HAP-1 (cell line): ENCODE measurements around the gene NME2.

Source experiments
- DNase-seq, 2 experiments: peaks; one replicate each; pipeline ENCODE4 v3.0.0-alpha.2; 2016 to 2020; ENCODE audit warnings: low spot score in 2 of 2
- H3K27me3 ChIP-seq: fragments of 250-450 bp; sonication (Bioruptor Pico); 2 replicates; pipeline ENCODE4 v1.5.1; 2020; ENCODE audit warnings: low read depth, mild to moderate bottlenecking, moderate library complexity
- H3K36me3 ChIP-seq: fragments of 250-450 bp; sonication (Bioruptor Pico); replicated peaks from 2 replicates; pipeline ENCODE4 v1.5.1; 2020; ENCODE audit warnings: mild to moderate bottlenecking
- H3K4me1 ChIP-seq: fragments of 250-450 bp; sonication (Bioruptor Pico); 2 replicates; pipeline ENCODE4 v1.5.1; 2020; ENCODE audit warnings: mild to moderate bottlenecking
- H3K4me3 ChIP-seq: fragments of 250-450 bp; sonication (Bioruptor Pico); 2 replicates; pipeline ENCODE4 v1.5.1; 2020; ENCODE audit warnings: mild to moderate bottlenecking, moderate library complexity
- H3K9me3 ChIP-seq: fragments of 250-450 bp; sonication (Bioruptor Pico); 2 replicates; pipeline ENCODE4 v1.5.1; 2020; ENCODE audit warnings: mild to moderate bottlenecking, moderate library complexity
- in situ Hi-C: fragments of 300-500 bp; cut with MboI; formaldehyde crosslinking; loops from 3 replicates; pipeline ENCODE4 v1.14.3; 2020; ENCODE audit warnings: low sequenced_read_pairs, inconsistent platforms, mixed read lengths

The NME2 gene

DNA sequence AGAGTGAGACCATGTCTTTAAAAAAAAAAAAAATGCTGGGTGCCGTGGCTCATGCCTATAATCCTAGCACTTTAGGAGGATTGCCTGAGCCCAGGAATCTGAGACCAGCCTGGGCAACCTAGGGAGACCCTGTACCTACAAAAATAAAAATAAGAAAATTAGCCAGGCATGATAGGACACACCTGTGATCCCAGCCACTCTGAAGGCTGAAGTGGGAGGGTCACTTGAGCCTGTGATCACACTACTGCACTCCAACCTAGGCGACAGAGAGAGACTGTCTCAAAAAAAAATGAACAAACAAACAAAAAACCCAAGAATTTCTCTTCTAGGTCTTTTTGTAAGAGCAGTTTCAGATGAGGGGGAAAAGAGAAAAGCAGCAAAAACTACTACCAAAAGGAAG, 34.6 kb downstream of the NME2 start:
- Histone ChIP-seq H3K9me3 (no peaks in the 10 kb centered on the region), H3K4me3 (no peak overlapping the region), H3K4me1 (no peaks in the 10 kb centered on the region; the same call in 1 of the 2 replicates), H3K27me3 (no peaks in the 10 kb centered on the region), H3K36me3 (peaks cover 55% of the 10 kb centered on the region)
- in situ Hi-C loops = no loop called here
- no peak for DNase-seq

DNA sequence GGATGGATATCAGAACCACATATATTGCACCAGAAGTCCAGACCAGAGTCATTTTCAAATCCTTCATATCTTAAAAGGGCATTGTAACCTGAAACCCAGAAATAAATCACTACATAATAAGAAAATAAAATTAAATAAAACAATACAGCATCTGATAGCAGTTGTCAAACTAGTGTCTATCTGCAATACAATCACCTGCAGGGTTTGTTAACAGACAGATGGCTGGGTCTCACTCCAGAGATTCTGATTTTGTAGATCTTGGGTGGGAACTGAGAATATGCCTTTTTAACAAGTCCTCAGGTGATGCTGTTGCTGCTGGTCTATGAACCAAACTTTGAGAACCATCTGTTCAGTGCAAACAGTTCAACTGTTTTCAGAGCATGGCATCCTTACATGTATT, 37.6 kb downstream of the NME2 start:
- Histone ChIP-seq H3K27me3 (no peaks in the 10 kb centered on the region), H3K4me3 (no peak overlapping the region), H3K36me3 (peaks cover 58% of the 10 kb centered on the region), H3K4me1 (no peaks in the 10 kb centered on the region), H3K9me3 (no peaks in the 10 kb centered on the region)
- in situ Hi-C loops = no loop called here
- DNase-seq = no peak

- Histone ChIP-seq H3K4me1 (no peaks in the 10 kb centered on the region), H3K4me3 (no peak overlapping the region), H3K9me3 (no peaks in the 10 kb centered on the region), H3K27me3 (no peaks in the 10 kb centered on the region), H3K36me3 (peaks cover 18% of the 10 kb centered on the region)
- in situ Hi-C loops = no loop called here
- no peak for DNase-seq
Measured at GRCh38 chr17:51214920-51215319, 48.7 kb downstream of the NME2 start.

DNA sequence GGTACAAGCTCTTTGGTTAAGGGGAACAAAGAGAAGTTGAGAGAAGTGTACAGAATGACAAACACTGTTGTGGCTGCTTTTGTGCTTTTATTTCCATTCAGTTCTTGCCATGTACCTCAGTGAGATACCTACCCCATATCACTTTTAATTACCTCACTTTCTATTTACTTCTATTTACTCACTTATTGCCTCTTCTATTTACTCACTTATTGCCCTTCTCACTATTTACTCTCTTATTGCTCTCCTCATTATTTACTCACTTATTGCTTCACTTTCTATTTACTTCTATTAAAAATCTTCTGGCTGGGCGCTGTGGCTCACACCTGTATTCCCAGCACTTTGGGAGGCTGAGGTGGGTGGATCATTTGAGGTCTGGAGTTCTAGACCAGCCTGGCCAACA, 51.7 kb downstream of the NME2 start:
- Histone ChIP-seq H3K36me3 (peaks cover 21% of the 10 kb centered on the region), H3K27me3 (no peaks in the 10 kb centered on the region), H3K4me3 (no peak overlapping the region), H3K9me3 (no peaks in the 10 kb centered on the region), H3K4me1 (no peaks in the 10 kb centered on the region)
- in situ Hi-C loops = no loop called here
- DNase-seq = no peak

- H3K4me3 ChIP-seq = no peak overlapping the region
- DNase-seq = no peak
- H3K9me3 ChIP-seq = no peaks in the 10 kb centered on the region
- peaks cover 25% of the 10 kb centered on the region for H3K36me3 ChIP-seq
- in situ Hi-C loops = no loop called here
- no peaks in the 10 kb centered on the region for H3K4me1 ChIP-seq
- no peaks in the 10 kb centered on the region for H3K27me3 ChIP-seq
Measured at GRCh38 chr17:51221322-51221721, 55.1 kb downstream of the NME2 start.
